SU-DHL-6 (cell line): Measurements from ENCODE around the gene MAML3.

Experiments
- H2AFZ ChIP-seq: fragments of 200-600 bp; sonication (generic); 2 replicates; pipeline ENCODE4 v1.6.1; 2014; ENCODE audit warnings: low read depth, mild to moderate bottlenecking, moderate library complexity, mixed read lengths, antibody characterized with exemption, low read length; ENCODE audit not compliant: severe bottlenecking
- H3F3A ChIP-seq: fragments of 200-600 bp; shearing (Covaris generic); 2 replicates; pipeline ENCODE4 v1.6.0; 2016; ENCODE audit warnings: antibody characterized with exemption, mild to moderate bottlenecking; ENCODE audit not compliant: insufficient read depth
- H3K27ac ChIP-seq: fragments of 200-600 bp; sonication (generic); 2 replicates; pipeline ENCODE4 v1.5.1; 2016; ENCODE audit warnings: low read depth, mild to moderate bottlenecking, low read length, moderate library complexity, mixed read lengths
- H3K27me3 ChIP-seq: fragments of 200-600 bp; sonication (generic), shearing (Covaris generic); 2 replicates; pipeline ENCODE4 v1.6.0; 2014; ENCODE audit warnings: mild to moderate bottlenecking, low read length
- H3K36me3 ChIP-seq: fragments of 200-600 bp; sonication (generic); 2 replicates; pipeline ENCODE4 v1.6.1; 2014; ENCODE audit warnings: mild to moderate bottlenecking, low read length, mixed read lengths
- H3K4me2 ChIP-seq: fragments of 300-600, 200-600 bp; shearing (Covaris generic), sonication (generic); 2 replicates; pipeline ENCODE4 v1.6.0; 2014; ENCODE audit warnings: low read length, low read depth, mild to moderate bottlenecking; ENCODE audit not compliant: poor library complexity, severe bottlenecking
- H3K4me3 ChIP-seq: fragments of 200-600 bp; sonication (generic); 2 replicates; pipeline ENCODE4 v1.5.1; 2014; ENCODE audit warnings: antibody characterized with exemption, low read length, mild to moderate bottlenecking, mixed read lengths; ENCODE audit not compliant: insufficient read depth, poor library complexity, severe bottlenecking
- H3K79me2 ChIP-seq: fragments of 200-600 bp; sonication (generic); 2 replicates; pipeline ENCODE4 v1.6.1; 2014; ENCODE audit warnings: mild to moderate bottlenecking, low read length, moderate library complexity; ENCODE audit not compliant: insufficient read depth
- H3K9ac ChIP-seq: fragments of 200-600 bp; sonication (generic); 2 replicates; pipeline ENCODE4 v1.7.0; 2014; ENCODE audit warnings: mild to moderate bottlenecking, low read length
- H3K9me2 ChIP-seq: fragments of 200-600 bp; sonication (generic); replicated peaks from 2 replicates; pipeline ENCODE4 v1.6.1; 2014; ENCODE audit warnings: low read length; ENCODE audit not compliant: insufficient read depth
- H3K9me3 ChIP-seq: fragments of 200-600 bp; sonication (generic); 2 replicates; pipeline ENCODE4 v1.6.1; 2014; ENCODE audit warnings: low read length, mixed read lengths; ENCODE audit not compliant: insufficient read depth
- H4K20me1 ChIP-seq: fragments of 200-600 bp; sonication (generic); 2 replicates; pipeline ENCODE4 v1.6.1; 2014; ENCODE audit warnings: low read depth, mild to moderate bottlenecking, antibody characterized with exemption, low read length, moderate library complexity, mixed read lengths
- EZH2phosphoT487 ChIP-seq: fragments of 200-600 bp; sonication (generic), shearing (Covaris generic); conservative IDR thresholded peaks from 2 replicates; pipeline ENCODE4 v1.6.1; 2018; ENCODE audit warnings: mild to moderate bottlenecking, antibody characterized with exemption, low read length, moderate library complexity, mixed read lengths
- TF ChIP-seq, protein P1 (sequence below): fragments of 200-600 bp; sonication (generic); IDR thresholded peaks from one replicate; pipeline ENCODE4 v1.5.1; 2017; ENCODE audit warnings: antibody characterized with exemption, mild to moderate bottlenecking, low read length, moderate library complexity; ENCODE audit not compliant: insufficient read depth, poor library complexity, severe bottlenecking

The MAML3 gene

DNA sequence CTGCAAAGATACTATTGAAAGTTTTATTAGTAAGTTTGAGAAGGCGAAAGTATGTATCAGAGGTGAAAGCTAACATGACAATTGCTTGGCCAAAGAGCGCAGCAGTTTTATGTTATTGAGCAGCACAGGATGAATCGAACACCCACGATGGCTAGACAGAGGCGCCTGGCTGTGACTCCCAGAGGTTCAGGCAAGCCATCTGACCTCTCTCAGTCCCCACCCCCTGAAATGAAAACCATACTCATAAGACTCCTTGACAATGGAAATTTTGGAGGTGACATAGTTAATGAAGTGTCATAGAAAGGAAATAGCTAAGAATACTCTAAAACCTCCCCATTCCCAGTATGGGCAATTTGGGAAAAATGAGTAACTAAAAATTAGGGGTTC is 417.7 kb downstream of the MAML3 start:
- Histone ChIP-seq H3F3A (no peaks in the 10 kb centered on the region), H3K27me3 (no peaks in the 10 kb centered on the region), H3K4me2 (no peak overlapping the region), H2AFZ (no peak overlapping the region), H3K36me3 (no peaks in the 10 kb centered on the region), H3K9me3 (no peaks in the 10 kb centered on the region), H3K27ac (no peak overlapping the region), H4K20me1 (no peaks in the 10 kb centered on the region), H3K4me3 (no peak overlapping the region), H3K9me2 (no peaks in the 10 kb centered on the region), H3K9ac (no peak overlapping the region), H3K79me2 (no peaks in the 10 kb centered on the region)
- TF ChIP-seq EZH2phosphoT487 = no peak
- TF ChIP-seq, protein P1, sequence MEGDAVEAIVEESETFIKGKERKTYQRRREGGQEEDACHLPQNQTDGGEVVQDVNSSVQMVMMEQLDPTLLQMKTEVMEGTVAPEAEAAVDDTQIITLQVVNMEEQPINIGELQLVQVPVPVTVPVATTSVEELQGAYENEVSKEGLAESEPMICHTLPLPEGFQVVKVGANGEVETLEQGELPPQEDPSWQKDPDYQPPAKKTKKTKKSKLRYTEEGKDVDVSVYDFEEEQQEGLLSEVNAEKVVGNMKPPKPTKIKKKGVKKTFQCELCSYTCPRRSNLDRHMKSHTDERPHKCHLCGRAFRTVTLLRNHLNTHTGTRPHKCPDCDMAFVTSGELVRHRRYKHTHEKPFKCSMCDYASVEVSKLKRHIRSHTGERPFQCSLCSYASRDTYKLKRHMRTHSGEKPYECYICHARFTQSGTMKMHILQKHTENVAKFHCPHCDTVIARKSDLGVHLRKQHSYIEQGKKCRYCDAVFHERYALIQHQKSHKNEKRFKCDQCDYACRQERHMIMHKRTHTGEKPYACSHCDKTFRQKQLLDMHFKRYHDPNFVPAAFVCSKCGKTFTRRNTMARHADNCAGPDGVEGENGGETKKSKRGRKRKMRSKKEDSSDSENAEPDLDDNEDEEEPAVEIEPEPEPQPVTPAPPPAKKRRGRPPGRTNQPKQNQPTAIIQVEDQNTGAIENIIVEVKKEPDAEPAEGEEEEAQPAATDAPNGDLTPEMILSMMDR = no peak

DNA sequence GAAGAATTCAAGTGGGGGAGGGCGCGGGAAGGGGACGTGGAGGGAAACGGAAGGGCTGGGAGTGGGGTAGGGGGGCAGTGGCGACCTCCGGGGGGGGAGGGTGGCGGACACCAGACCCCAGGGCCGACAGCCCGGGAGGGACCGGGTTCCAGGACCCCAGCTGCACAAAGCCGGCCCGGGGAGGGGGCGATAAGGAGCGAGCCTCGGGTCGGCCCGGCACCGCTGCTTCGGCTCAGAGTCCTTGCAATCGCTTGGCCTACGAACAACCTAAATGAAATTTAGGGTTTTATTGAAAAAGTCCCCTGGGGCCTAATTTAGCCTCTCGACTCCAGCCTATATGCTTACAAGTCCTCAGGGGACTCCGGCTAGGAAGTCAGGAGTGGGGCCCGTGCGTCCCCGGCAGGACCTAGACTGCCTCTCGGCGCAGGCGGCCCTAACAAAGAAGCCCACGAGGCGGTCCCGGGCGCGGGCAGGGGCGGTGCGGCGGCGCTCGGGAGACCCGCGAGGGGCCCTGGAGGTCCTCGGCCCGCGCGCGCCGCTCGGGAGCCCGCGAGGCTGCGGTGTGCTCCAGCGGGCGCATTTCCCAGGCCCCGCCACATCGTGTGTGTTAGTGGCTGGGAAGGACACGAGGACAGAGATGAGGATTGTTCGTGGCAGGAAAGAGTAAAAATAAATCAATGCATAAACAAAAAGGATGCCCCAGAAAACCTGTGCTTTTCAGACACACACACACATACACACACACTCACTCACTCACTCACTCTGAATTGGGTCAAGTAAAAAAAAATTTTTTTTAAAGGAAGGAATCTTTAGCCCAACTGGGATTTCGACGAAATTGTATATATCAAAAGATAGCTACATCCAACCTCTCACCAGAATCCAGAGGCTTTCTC is 418.4 kb downstream of the MAML3 start:
- no peaks in the 10 kb centered on the region for H3K9me3 ChIP-seq
- no peaks in the 10 kb centered on the region for H3K9me2 ChIP-seq
- no peaks in the 10 kb centered on the region for H4K20me1 ChIP-seq
- H3K79me2 ChIP-seq = no peaks in the 10 kb centered on the region
- H3F3A ChIP-seq = no peaks in the 10 kb centered on the region
- no peaks in the 10 kb centered on the region for H3K27me3 ChIP-seq
- H3K27ac ChIP-seq = no peak overlapping the region
- no peaks in the 10 kb centered on the region for H3K36me3 ChIP-seq
- no peak overlapping the region for H3K4me2 ChIP-seq
- H2AFZ ChIP-seq = no peak overlapping the region
- H3K9ac ChIP-seq = no peak overlapping the region
- no peak overlapping the region for H3K4me3 ChIP-seq
- TF ChIP-seq EZH2phosphoT487 = no peak
- TF ChIP-seq, protein P1 = no peak

DNA sequence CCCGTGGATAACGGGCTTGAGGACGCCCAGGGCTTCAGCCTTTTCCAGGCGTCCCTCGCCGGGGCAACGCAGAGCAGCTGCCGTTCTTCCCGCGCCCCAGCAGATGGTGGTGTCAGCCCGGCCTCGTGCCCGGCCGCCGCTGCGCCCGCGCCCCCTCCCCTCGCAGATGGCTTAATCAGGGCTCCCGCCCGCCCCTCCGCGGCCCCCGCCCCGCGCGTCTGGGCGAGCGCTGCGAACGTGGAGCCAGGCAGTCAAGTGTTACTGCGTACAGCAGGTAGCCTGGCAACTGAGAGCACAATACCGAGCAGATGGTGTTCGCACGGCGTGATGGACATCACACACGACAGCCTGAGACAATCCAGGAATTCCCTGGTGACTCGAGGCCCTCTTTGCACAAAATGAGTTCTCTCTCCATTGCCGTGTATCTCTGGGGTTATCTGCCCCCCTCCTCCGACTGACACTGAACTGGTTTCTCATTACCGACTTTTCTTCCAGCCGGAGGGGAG is 419.1 kb downstream of the MAML3 start:
- H3K36me3 ChIP-seq = no peaks in the 10 kb centered on the region
- no peaks in the 10 kb centered on the region for H3K27me3 ChIP-seq
- no peak overlapping the region for H3K27ac ChIP-seq
- H3K4me3 ChIP-seq = no peak overlapping the region
- no peak for TF ChIP-seq EZH2phosphoT487
- TF ChIP-seq, protein P1 = no peak
- no peaks in the 10 kb centered on the region for H3K79me2 ChIP-seq
- no peaks in the 10 kb centered on the region for H3K9me2 ChIP-seq
- no peaks in the 10 kb centered on the region for H4K20me1 ChIP-seq
- H3F3A ChIP-seq = no peaks in the 10 kb centered on the region
- no peaks in the 10 kb centered on the region for H3K9me3 ChIP-seq
- H2AFZ ChIP-seq = no peak overlapping the region
- no peak overlapping the region for H3K9ac ChIP-seq
- H3K4me2 ChIP-seq = peak overlapping the region; percentile 34
